GM08714 (cell line): ENCODE measurements around the gene MPPED1.

Experiments used
- H3K4me3 ChIP-seq: fragments of 200-500 bp; sonication (Bioruptor generic); 2 replicates; pipeline ENCODE4 v1.5.1; 2014; ENCODE audit warnings: mild to moderate bottlenecking, low read length, inconsistent platforms
- ZNF274 ChIP-seq: IDR thresholded peaks from 2 replicates; pipeline ENCODE4 v1.6.1; 2012; ENCODE audit warnings: mild to moderate bottlenecking, low read depth, low read length

The MPPED1 gene

GRCh38 chr22:43449831-43450225, 38.0 kb downstream of the MPPED1 start:
- no peak for TF ChIP-seq ZNF274
- no peak overlapping the region for H3K4me3 ChIP-seq

GRCh38 chr22:43451371-43452050, 39.7 kb downstream of the MPPED1 start:
- TF ChIP-seq ZNF274 = no peak
- H3K4me3 ChIP-seq = no peak overlapping the region

- TF ChIP-seq ZNF274 = no peak
- no peak overlapping the region for H3K4me3 ChIP-seq
Measured at GRCh38 chr22:43455846-43456245, 44.0 kb downstream of the MPPED1 start.

- H3K4me3 ChIP-seq = no peak overlapping the region
- no peak for TF ChIP-seq ZNF274
Measured at GRCh38 chr22:43457002-43457401, 45.2 kb downstream of the MPPED1 start.

- no peak for TF ChIP-seq ZNF274
- no peak overlapping the region for H3K4me3 ChIP-seq
Measured at GRCh38 chr22:43462701-43463100, 50.9 kb downstream of the MPPED1 start.

- no peak for TF ChIP-seq ZNF274
- no peak overlapping the region for H3K4me3 ChIP-seq
Measured at GRCh38 chr22:43464809-43465208, 53.0 kb downstream of the MPPED1 start.

- no peak overlapping the region for H3K4me3 ChIP-seq
- no peak for TF ChIP-seq ZNF274
Measured at GRCh38 chr22:43465291-43466015, 53.6 kb downstream of the MPPED1 start.

GRCh38 chr22:43466710-43467109, 54.9 kb downstream of the MPPED1 start:
- no peak overlapping the region for H3K4me3 ChIP-seq
- no peak for TF ChIP-seq ZNF274

- no peak overlapping the region for H3K4me3 ChIP-seq
- no peak for TF ChIP-seq ZNF274
Measured at GRCh38 chr22:43467216-43467940, 55.6 kb downstream of the MPPED1 start.

GRCh38 chr22:43470253-43470652, 58.4 kb downstream of the MPPED1 start:
- no peak overlapping the region for H3K4me3 ChIP-seq
- TF ChIP-seq ZNF274 = no peak

GRCh38 chr22:43470941-43471585, 59.2 kb downstream of the MPPED1 start:
- no peak overlapping the region for H3K4me3 ChIP-seq
- TF ChIP-seq ZNF274 = no peak

GRCh38 chr22:43471606-43472135, 59.9 kb downstream of the MPPED1 start:
- H3K4me3 ChIP-seq = no peak overlapping the region
- TF ChIP-seq ZNF274 = no peak

GRCh38 chr22:43473031-43473430, 61.2 kb downstream of the MPPED1 start:
- H3K4me3 ChIP-seq = no peak overlapping the region
- no peak for TF ChIP-seq ZNF274

GRCh38 chr22:43473441-43473840, 61.6 kb downstream of the MPPED1 start:
- TF ChIP-seq ZNF274 = no peak
- H3K4me3 ChIP-seq = no peak overlapping the region
